Measurements from ENCODE around the gene ZFPL1. TPM values are rescaled to one million over a fixed set of nuclear protein-coding genes. Genes with fewer than 3 reads are reported as not detected.

The ZFPL1 gene
- total and polyA plus RNA-seq, 5 donors from 2014 or later: 27.0 to 42.9 (median 32.5) TPM

- no peaks in the 10 kb centered on the region for H3K27me3 Mint-ChIP-seq
- no peak overlapping the region for H3K4me3 Mint-ChIP-seq
- H3K4me1 Mint-ChIP-seq: no peaks in the 10 kb centered on the region
- H3K27me3 ChIP-seq (ENCODE audit: control insufficient read depth, insufficient read depth, low read length): no peaks in the 10 kb centered on the region
- H3K4me1 ChIP-seq (ENCODE audit: control insufficient read depth, insufficient read depth, low read length, poor library complexity, severe bottlenecking): no peaks in the 10 kb centered on the region
- no peaks in the 10 kb centered on the region for H3K9me3 Mint-ChIP-seq
- no peak overlapping the region for H3K4me3 ChIP-seq (ENCODE audit: low read depth, low read length)
- ATAC-seq (ENCODE audit: low read depth in 2 of 2) (no peak), DNase-seq (no peak)
- no peaks in the 10 kb centered on the region for H3K9me3 ChIP-seq (ENCODE audit: control insufficient read depth in 2 of 2, low read length in 2 of 2)
- no peak overlapping the region for H3K27ac Mint-ChIP-seq
- no peaks in the 10 kb centered on the region for H3K36me3 Mint-ChIP-seq
- no peak overlapping the region for H3K27ac ChIP-seq (ENCODE audit: insufficient read depth, low read length, poor library complexity, severe bottlenecking)
- H3K36me3 ChIP-seq (ENCODE audit: control insufficient read depth, insufficient read depth, low read length): no peaks in the 10 kb centered on the region
These were observed 11.4 kb upstream of the ZFPL1 start for GRCh38 chr11:65072631-65072966.

- H3K36me3 Mint-ChIP-seq: no peaks in the 10 kb centered on the region
- Histone ChIP-seq H3K4me1 (ENCODE audit: control insufficient read depth, insufficient read depth, low read length, poor library complexity, severe bottlenecking) (peaks cover 5% of the 10 kb centered on the region), H3K9me3 (ENCODE audit: control insufficient read depth in 2 of 2, low read length in 2 of 2) (no peaks in the 10 kb centered on the region), H3K27me3 (ENCODE audit: control insufficient read depth, insufficient read depth, low read length) (no peaks in the 10 kb centered on the region), H3K27ac (ENCODE audit: insufficient read depth, low read length, poor library complexity, severe bottlenecking) (no peak overlapping the region), H3K36me3 (ENCODE audit: control insufficient read depth, insufficient read depth, low read length) (no peaks in the 10 kb centered on the region), H3K4me3 (ENCODE audit: low read depth, low read length) (no peak overlapping the region)
- H3K4me3 Mint-ChIP-seq: no peak overlapping the region
- peaks cover 0 to 9% (median 6%) of the 10 kb centered on the region in 4 donors for H3K4me1 Mint-ChIP-seq
- DNase-seq (no peak), ATAC-seq (ENCODE audit: low read depth in 2 of 2) (no peak)
- H3K27ac Mint-ChIP-seq: peak overlapping the region in 1 of 3 donors; percentile 26
- H3K9me3 Mint-ChIP-seq: no peaks in the 10 kb centered on the region
- H3K27me3 Mint-ChIP-seq: no peaks in the 10 kb centered on the region
These were observed 6.6 kb upstream of the ZFPL1 start for GRCh38 chr11:65077451-65077850.

GRCh38 chr11:65078151-65078550, 5.9 kb upstream of the ZFPL1 start:
- Mint-ChIP-seq H3K9me3 (no peaks in the 10 kb centered on the region), H3K27me3 (no peaks in the 10 kb centered on the region), H3K36me3 (no peaks in the 10 kb centered on the region), H3K4me1 (peaks cover 0 to 13% (median 6%) of the 10 kb centered on the region in 4 donors), H3K27ac (peak overlapping the region in 2 of 3 donors; percentile 86 to 90), H3K4me3 (peak overlapping the region in 1 of 4 donors; percentile 57)
- DNase-seq: peak; percentile 53 to 84 (median 79)
- peaks cover 6% of the 10 kb centered on the region for H3K4me1 ChIP-seq (ENCODE audit: control insufficient read depth, insufficient read depth, low read length, poor library complexity, severe bottlenecking)
- H3K4me3 ChIP-seq (ENCODE audit: low read depth, low read length): peak overlapping the region; percentile 32
- H3K27me3 ChIP-seq (ENCODE audit: control insufficient read depth, insufficient read depth, low read length): no peaks in the 10 kb centered on the region
- peak overlapping the region; percentile 53 for H3K27ac ChIP-seq (ENCODE audit: insufficient read depth, low read length, poor library complexity, severe bottlenecking)
- peak; percentile 87 to 94 for ATAC-seq (ENCODE audit: low read depth in 2 of 2)
- H3K9me3 ChIP-seq (ENCODE audit: control insufficient read depth in 2 of 2, low read length in 2 of 2): no peaks in the 10 kb centered on the region
- H3K36me3 ChIP-seq (ENCODE audit: control insufficient read depth, insufficient read depth, low read length): no peaks in the 10 kb centered on the region

GRCh38 chr11:65078786-65079342, 5.2 kb upstream of the ZFPL1 start:
- Mint-ChIP-seq H3K9me3 (peaks cover 0 to 2% (median 0%) of the 10 kb centered on the region in 7 donors), H3K36me3 (no peaks in the 10 kb centered on the region), H3K4me1 (peaks cover 0 to 16% (median 11%) of the 10 kb centered on the region in 4 donors), H3K4me3 (peak overlapping the region in 1 of 4 donors; percentile 2), H3K27ac (peak overlapping the region in 2 of 3 donors; percentile 86 to 90), H3K27me3 (no peaks in the 10 kb centered on the region)
- peak overlapping the region; percentile 53 for H3K27ac ChIP-seq (ENCODE audit: insufficient read depth, low read length, poor library complexity, severe bottlenecking)
- H3K4me1 ChIP-seq (ENCODE audit: control insufficient read depth, insufficient read depth, low read length, poor library complexity, severe bottlenecking): peaks cover 13% of the 10 kb centered on the region
- ATAC-seq (ENCODE audit: low read depth in 2 of 2) (no peak), DNase-seq (no peak)
- H3K36me3 ChIP-seq (ENCODE audit: control insufficient read depth, insufficient read depth, low read length): no peaks in the 10 kb centered on the region
- H3K27me3 ChIP-seq (ENCODE audit: control insufficient read depth, insufficient read depth, low read length): no peaks in the 10 kb centered on the region
- no peaks in the 10 kb centered on the region for H3K9me3 ChIP-seq (ENCODE audit: control insufficient read depth in 2 of 2, low read length in 2 of 2)
- H3K4me3 ChIP-seq (ENCODE audit: low read depth, low read length): no peak overlapping the region

- Mint-ChIP-seq H3K27me3 (no peaks in the 10 kb centered on the region), H3K4me3 (peak overlapping the region; percentile 92 to 95 (median 94)), H3K36me3 (peaks cover 6% of the 10 kb centered on the region), H3K4me1 (peaks cover 6 to 30% (median 17%) of the 10 kb centered on the region in 4 donors), H3K27ac (peak overlapping the region; percentile 95 to 99 (median 96)), H3K9me3 (peaks cover 0 to 2% (median 0%) of the 10 kb centered on the region in 7 donors)
- Histone ChIP-seq H3K27me3 (ENCODE audit: control insufficient read depth, insufficient read depth, low read length) (no peaks in the 10 kb centered on the region), H3K36me3 (ENCODE audit: control insufficient read depth, insufficient read depth, low read length) (peaks cover 22% of the 10 kb centered on the region), H3K4me1 (ENCODE audit: control insufficient read depth, insufficient read depth, low read length, poor library complexity, severe bottlenecking) (peaks cover 17% of the 10 kb centered on the region), H3K4me3 (ENCODE audit: low read depth, low read length) (peak overlapping the region; percentile 68), H3K27ac (ENCODE audit: insufficient read depth, low read length, poor library complexity, severe bottlenecking) (peak overlapping the region; percentile 96), H3K9me3 (ENCODE audit: control insufficient read depth in 2 of 2, low read length in 2 of 2) (no peaks in the 10 kb centered on the region)
- DNase-seq (no peak), ATAC-seq (ENCODE audit: low read depth in 2 of 2) (no peak)
These were observed 738 bp upstream of the ZFPL1 start for GRCh38 chr11:65083134-65083833.

GRCh38 chr11:65084598-65085375, 765 bp downstream of the ZFPL1 start:
- H3K36me3 Mint-ChIP-seq: peaks cover 17% of the 10 kb centered on the region
- peaks cover 0 to 2% (median 0%) of the 10 kb centered on the region in 7 donors for H3K9me3 Mint-ChIP-seq

GRCh38 chr11:65085446-65085845, 1.4 kb downstream of the ZFPL1 start:
- no peak for ATAC-seq (ENCODE audit: low read depth in 2 of 2)
- Mint-ChIP-seq H3K27ac (peak overlapping the region; percentile 29 to 95 (median 70)), H3K27me3 (no peaks in the 10 kb centered on the region), H3K9me3 (peaks cover 0 to 2% (median 0%) of the 10 kb centered on the region in 7 donors), H3K4me3 (peak overlapping the region; percentile 92 to 95 (median 94)), H3K4me1 (peaks cover 6 to 26% (median 15%) of the 10 kb centered on the region in 4 donors), H3K36me3 (peaks cover 17% of the 10 kb centered on the region)
- Histone ChIP-seq H3K4me1 (ENCODE audit: control insufficient read depth, insufficient read depth, low read length, poor library complexity, severe bottlenecking) (peaks cover 16% of the 10 kb centered on the region), H3K4me3 (ENCODE audit: low read depth, low read length) (no peak overlapping the region), H3K27me3 (ENCODE audit: control insufficient read depth, insufficient read depth, low read length) (no peaks in the 10 kb centered on the region), H3K36me3 (ENCODE audit: control insufficient read depth, insufficient read depth, low read length) (peaks cover 30% of the 10 kb centered on the region), H3K27ac (ENCODE audit: insufficient read depth, low read length, poor library complexity, severe bottlenecking) (peak overlapping the region; percentile 96), H3K9me3 (ENCODE audit: control insufficient read depth in 2 of 2, low read length in 2 of 2) (no peaks in the 10 kb centered on the region)
- DNase-seq: no peak

More at GRCh38 chr11:65084598-65085375, 765 bp downstream of the ZFPL1 start:
- peak overlapping the region; percentile 70 to 99 (median 95) for H3K27ac Mint-ChIP-seq
- H3K4me1 Mint-ChIP-seq: peaks cover 6 to 26% (median 15%) of the 10 kb centered on the region in 4 donors
- DNase-seq (no peak), ATAC-seq (ENCODE audit: low read depth in 2 of 2) (no peak)
- no peaks in the 10 kb centered on the region for H3K9me3 ChIP-seq (ENCODE audit: control insufficient read depth in 2 of 2, low read length in 2 of 2)
- H3K36me3 ChIP-seq (ENCODE audit: control insufficient read depth, insufficient read depth, low read length): peaks cover 30% of the 10 kb centered on the region
- H3K27me3 ChIP-seq (ENCODE audit: control insufficient read depth, insufficient read depth, low read length): no peaks in the 10 kb centered on the region
- peak overlapping the region; percentile 96 for H3K27ac ChIP-seq (ENCODE audit: insufficient read depth, low read length, poor library complexity, severe bottlenecking)
- peak overlapping the region; percentile 82 for H3K4me3 ChIP-seq (ENCODE audit: low read depth, low read length)
- H3K4me3 Mint-ChIP-seq: peak overlapping the region; percentile 92 to 95 (median 94)
- peaks cover 16% of the 10 kb centered on the region for H3K4me1 ChIP-seq (ENCODE audit: control insufficient read depth, insufficient read depth, low read length, poor library complexity, severe bottlenecking)
- H3K27me3 Mint-ChIP-seq: no peaks in the 10 kb centered on the region
